ENCODE data around the gene HOXA11. TPM values are rescaled to one million over a fixed set of nuclear protein-coding genes. Genes with fewer than 3 reads are reported as not detected.
A peak's percentile ranks its signal among the peaks of the same experiment; 100 is the strongest.

Gene HOXA11
- total RNA-seq, 1 experiment from 2014 or later, result not detected

DNA sequence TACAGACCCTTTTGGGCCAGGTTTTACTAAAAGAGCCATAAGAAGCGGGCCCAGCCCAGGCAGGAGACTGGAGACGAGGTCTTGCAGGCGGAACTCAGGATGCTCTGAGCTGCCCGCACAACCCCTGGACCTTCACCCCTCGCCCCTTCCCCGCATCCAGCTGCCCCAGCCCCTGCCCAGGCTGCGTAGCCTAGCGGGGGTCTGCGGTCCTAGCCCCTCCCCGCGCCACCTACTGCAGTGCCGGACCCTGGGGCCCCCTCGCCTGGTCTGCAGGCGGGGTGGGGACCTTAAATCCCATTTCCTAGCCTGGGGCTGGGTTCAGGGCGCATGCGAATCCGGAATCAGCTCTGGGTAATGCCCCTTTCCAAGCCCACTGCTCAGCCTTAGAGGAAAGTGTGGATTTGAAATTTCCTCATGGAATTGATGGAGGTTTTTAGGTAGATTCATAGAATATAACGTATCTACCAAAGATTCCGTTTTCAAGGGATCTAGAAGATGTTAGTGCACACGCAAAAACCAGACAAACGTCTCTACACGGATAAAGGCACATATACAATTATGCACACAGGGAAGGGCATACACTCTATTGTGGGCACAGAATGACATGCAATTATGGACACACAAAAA, 32.1 kb downstream of the HOXA11 start:
- H3T11ph ChIP-seq (ENCODE audit: low read length), result no peak overlapping the region
- no peaks in the 10 kb centered on the region for H4K20me1 ChIP-seq (ENCODE audit: control insufficient read depth, insufficient read depth, insufficient read length)
- no peak overlapping the region for H3K23ac ChIP-seq (ENCODE audit: insufficient read length, low read depth, low read length)
- no peaks in the 10 kb centered on the region for H3K4me1 ChIP-seq (ENCODE audit: insufficient read depth, low read length)
- H3K27me3 ChIP-seq (ENCODE audit: insufficient read depth, low read length), result peaks cover 97% of the 10 kb centered on the region
- no peak overlapping the region for H3K27ac ChIP-seq (ENCODE audit: insufficient read length, low read depth, low read length)
- no peak overlapping the region for H4K8ac ChIP-seq (replicated peaks; ENCODE audit: insufficient read length, low read depth, low read length)
- H3K14ac ChIP-seq (ENCODE audit: insufficient read depth, low read length), result no peak overlapping the region
- H4K91ac ChIP-seq (ENCODE audit: insufficient read length, low read depth, low read length), result no peak overlapping the region
- H2AFZ ChIP-seq (ENCODE audit: low read length), result no peak overlapping the region
- no peak overlapping the region for H4K5ac ChIP-seq (ENCODE audit: insufficient read length, low read depth, low read length)
- no peak overlapping the region for H2BK120ac ChIP-seq (ENCODE audit: low read depth, low read length, poor library complexity, severe bottlenecking)
- H3K4ac ChIP-seq (ENCODE audit: low read depth, low read length), result no peak overlapping the region
- Mint-ChIP-seq H3K9me3 (peaks cover 21 to 26% of the 10 kb centered on the region in 2 experiments), H3K27ac (no peak overlapping the region), H3K36me3 (ENCODE audit: insufficient read depth in 1 of 3, low read depth in 3 of 3) (peaks cover 0 to 6% (median 0%) of the 10 kb centered on the region in 3 experiments; a peak in 3 of 7 replicates), H3K27me3 (ENCODE audit: low read depth) (peaks cover 100% of the 10 kb centered on the region), H3K4me3 (no peak overlapping the region), H3K4me1 (peaks cover 13 to 28% of the 10 kb centered on the region in 2 experiments)
- DNase-seq, result peak; percentile 25
- H3K9me3 ChIP-seq (ENCODE audit: control insufficient read depth, low read depth, low read length), result no peaks in the 10 kb centered on the region
- no peak overlapping the region for H2BK12ac ChIP-seq (ENCODE audit: insufficient read length, low read depth, low read length)
- H3K56ac ChIP-seq (ENCODE audit: insufficient read length, low read depth, low read length), result no peak overlapping the region
- WGBS (ENCODE audit: extremely low coverage, insufficient read length, low lambda C conversion rate), result no CpG with 5 or more reads among the region's 22 CpGs
- H3K79me1 ChIP-seq (ENCODE audit: insufficient read depth, low read depth, low read length, poor library complexity, severe bottlenecking), result no peaks in the 10 kb centered on the region
- no peak overlapping the region for H3K9ac ChIP-seq (ENCODE audit: extremely low read depth, insufficient read length, low read length)
- H2BK5ac ChIP-seq (ENCODE audit: insufficient read length, low read length), result no peak overlapping the region
- no peak overlapping the region for H2BK20ac ChIP-seq (ENCODE audit: low read depth, low read length, poor library complexity, severe bottlenecking)
- no peaks in the 10 kb centered on the region for H3K23me2 ChIP-seq (ENCODE audit: insufficient read length, low read depth, low read length, poor library complexity, severe bottlenecking)
- no peak overlapping the region for H2BK15ac ChIP-seq (ENCODE audit: low read depth, low read length)
- no peaks in the 10 kb centered on the region for H3K79me2 ChIP-seq (ENCODE audit: insufficient read depth, low read length)
- H3K18ac ChIP-seq (ENCODE audit: insufficient read length, low read depth, low read length), result no peak overlapping the region
- no peak for TF ChIP-seq CTCF (conservative IDR thresholded peaks at IDR 0.05)
- no peak overlapping the region for H3K4me2 ChIP-seq (ENCODE audit: insufficient read depth, insufficient read length, low read length)
- no peak overlapping the region for H2AK5ac ChIP-seq (ENCODE audit: insufficient read length, low read length)

Data from H9 (cell line).